ENCODE data around the gene USP31.
"Not testable (repeated sequence)": the region's sequence is repeated elsewhere in the genome, so short reads cannot be mapped to it uniquely, and the experiment has no call there.

Gene USP31

DNA sequence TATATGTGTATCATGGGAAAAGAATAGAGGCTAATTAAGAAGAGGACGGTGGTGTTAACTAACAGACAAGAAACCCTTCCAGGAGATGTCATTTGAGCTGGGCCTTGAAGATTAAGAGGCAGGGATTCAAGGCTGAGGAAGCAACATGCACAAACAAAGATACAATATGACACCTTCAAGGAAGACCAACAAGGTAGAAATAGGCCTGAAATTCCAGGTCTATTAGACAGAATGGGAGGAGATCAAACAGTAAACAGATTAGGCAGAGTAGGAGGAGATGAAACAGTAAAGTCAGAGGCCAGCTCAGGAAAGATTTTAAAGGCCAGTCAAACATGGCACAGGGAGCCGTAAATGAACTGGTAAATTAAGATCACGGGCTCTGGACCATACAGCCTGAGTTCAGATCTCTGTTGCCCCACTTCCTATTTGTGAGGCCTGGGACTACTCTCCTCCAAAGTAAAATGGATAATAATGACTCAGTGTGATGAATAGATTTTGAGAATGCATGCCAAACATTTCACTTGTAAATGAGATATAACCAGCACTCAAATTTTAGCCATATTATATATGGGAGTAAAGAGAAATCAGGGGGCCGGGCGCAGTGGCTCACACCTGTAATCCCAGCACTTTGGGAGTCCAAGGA is 38.9 kb downstream of the USP31 start:
- H3K9ac ChIP-seq (ENCODE audit: low read depth, low read length): no peak overlapping the region

DNA sequence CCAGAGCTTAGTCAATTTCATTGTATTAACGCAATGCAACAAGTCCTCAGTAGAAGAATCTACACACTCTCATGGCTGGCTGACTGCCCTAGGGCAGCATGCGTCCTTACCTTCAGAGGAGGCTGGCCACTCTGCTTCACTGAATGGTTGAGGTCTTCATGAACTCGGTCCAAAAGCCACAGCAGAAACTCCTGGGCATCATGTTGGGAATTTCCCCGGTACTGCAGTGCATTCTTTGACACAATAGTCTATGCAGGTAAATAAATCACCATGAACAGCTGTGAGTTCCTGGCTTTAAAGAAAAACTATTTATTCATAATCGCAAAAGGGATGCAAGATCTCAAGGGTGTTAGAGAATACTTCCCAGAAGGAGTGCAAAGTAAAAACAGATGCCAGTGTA is 41.3 kb downstream of the USP31 start:
- Histone ChIP-seq H3K4me1 (ENCODE audit: control insufficient read depth, insufficient read depth, low read length) (no peaks in the 10 kb centered on the region), H3K36me3 (ENCODE audit: insufficient read depth, low read length) (no peaks in the 10 kb centered on the region), H3K9me3 (replicated peaks; ENCODE audit: low read length) (no peaks in the 10 kb centered on the region), H3K27me3 (ENCODE audit: control insufficient read depth, insufficient read depth, low read length) (no peaks in the 10 kb centered on the region), H3K4me2 (ENCODE audit: low read length) (no peak overlapping the region), H3K4me3 (ENCODE audit: low read length) (no peak overlapping the region), H3K9ac (ENCODE audit: low read depth, low read length) (no peak overlapping the region)

More for the DNA sequence above, 38.9 kb downstream of the USP31 start:
- no peak overlapping the region for H3K4me2 ChIP-seq (ENCODE audit: low read length)
- H3K36me3 ChIP-seq (ENCODE audit: insufficient read depth, low read length): no peaks in the 10 kb centered on the region
- no peaks in the 10 kb centered on the region for H3K4me1 ChIP-seq (ENCODE audit: control insufficient read depth, insufficient read depth, low read length)
- no peaks in the 10 kb centered on the region for H3K9me3 ChIP-seq (replicated peaks; ENCODE audit: low read length)
- H3K4me3 ChIP-seq (ENCODE audit: low read length): no peak overlapping the region
- no peaks in the 10 kb centered on the region for H3K27me3 ChIP-seq (ENCODE audit: control insufficient read depth, insufficient read depth, low read length)

DNA sequence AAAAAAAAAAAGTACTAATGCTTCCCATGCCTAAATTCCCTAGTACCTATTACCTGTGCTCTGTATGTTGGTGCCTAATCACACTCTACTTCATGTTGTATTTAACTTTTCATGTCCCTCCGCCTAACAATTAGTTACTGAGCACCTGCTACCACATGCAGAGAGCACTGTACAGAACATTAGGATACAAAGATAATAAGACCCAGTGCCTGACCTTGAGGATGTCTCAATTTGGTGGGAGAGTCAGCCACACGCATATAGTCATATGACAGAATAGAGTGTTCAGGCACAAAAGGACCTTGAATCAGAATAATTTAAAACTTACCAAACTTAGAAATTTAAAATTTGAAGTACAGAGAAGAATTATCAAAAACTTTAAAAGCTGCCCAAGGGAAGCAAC is 42.1 kb downstream of the USP31 start:
- Histone ChIP-seq H3K27me3 (ENCODE audit: control insufficient read depth, insufficient read depth, low read length) (no peaks in the 10 kb centered on the region), H3K9me3 (replicated peaks; ENCODE audit: low read length) (no peaks in the 10 kb centered on the region), H3K4me2 (ENCODE audit: low read length) (no peak overlapping the region), H3K4me1 (ENCODE audit: control insufficient read depth, insufficient read depth, low read length) (no peaks in the 10 kb centered on the region), H3K4me3 (ENCODE audit: low read length) (no peak overlapping the region), H3K9ac (ENCODE audit: low read depth, low read length) (no peak overlapping the region), H3K36me3 (ENCODE audit: insufficient read depth, low read length) (no peaks in the 10 kb centered on the region)

DNA sequence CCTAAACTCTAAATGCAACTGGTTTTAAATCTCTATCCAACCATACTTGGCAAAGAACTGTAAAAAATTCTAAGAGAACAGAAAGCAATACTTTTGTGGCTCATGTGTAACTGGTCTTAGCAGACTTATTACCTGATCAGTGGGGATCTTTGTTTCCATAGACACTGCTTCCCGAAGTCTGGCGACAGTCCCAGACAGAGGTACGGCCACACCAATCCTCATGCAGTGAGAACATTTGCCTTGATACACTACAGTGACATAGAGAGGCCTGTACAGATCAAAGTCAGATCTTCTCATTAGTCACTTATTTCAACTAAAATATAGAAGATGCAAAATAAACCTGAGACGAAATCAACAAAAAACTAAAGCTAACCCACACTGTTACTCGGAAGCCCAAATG is 43.9 kb downstream of the USP31 start:
- Histone ChIP-seq H3K9ac (ENCODE audit: low read depth, low read length) (no peak overlapping the region), H3K9me3 (replicated peaks; ENCODE audit: low read length) (no peaks in the 10 kb centered on the region), H3K4me1 (ENCODE audit: control insufficient read depth, insufficient read depth, low read length) (no peaks in the 10 kb centered on the region), H3K27me3 (ENCODE audit: control insufficient read depth, insufficient read depth, low read length) (no peaks in the 10 kb centered on the region), H3K36me3 (ENCODE audit: insufficient read depth, low read length) (peaks cover 9% of the 10 kb centered on the region), H3K4me3 (ENCODE audit: low read length) (no peak overlapping the region), H3K4me2 (ENCODE audit: low read length) (no peak overlapping the region)

DNA sequence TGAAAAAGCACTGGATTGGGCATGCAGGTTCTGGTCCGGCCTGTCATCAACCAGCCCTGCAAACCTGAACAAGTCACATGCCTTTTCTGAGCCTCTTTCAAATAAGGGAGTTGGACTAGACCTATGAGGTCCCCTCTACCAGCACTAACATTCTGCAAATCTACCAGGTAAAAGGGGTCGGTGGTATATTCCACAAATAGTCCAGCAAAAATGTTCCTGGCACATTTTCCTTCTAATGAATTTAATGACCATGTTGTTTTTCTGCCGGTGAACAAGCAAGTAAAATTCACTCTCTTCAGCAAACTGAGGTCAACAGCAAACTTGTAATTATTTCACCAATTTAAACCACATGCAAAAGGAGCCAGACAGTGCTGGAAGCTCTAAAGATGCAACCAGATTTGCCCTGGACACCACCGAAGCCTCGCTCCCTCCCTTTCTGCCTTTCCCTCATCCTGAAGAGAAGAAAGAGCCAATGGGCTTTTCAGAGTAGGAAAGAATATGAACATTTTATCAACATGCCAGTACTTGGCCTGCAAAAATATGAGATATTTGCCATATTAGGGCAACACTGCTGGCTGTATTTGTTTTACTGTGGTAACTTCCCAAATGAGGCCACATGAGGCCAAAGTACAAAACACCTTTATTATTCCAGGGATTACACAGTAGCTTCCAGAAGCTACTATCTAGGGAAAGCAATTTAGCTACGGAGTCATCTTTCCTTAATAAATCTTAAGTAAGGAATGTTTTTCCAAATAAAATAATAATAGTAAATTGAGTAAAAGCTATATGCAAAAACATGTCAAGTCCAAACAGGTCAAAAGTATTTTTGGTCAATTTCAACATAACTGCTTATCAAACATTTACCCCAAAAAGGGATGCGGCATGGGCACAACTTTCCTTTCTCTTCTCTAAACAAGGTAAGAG is 45.0 kb downstream of the USP31 start:
- no peaks in the 10 kb centered on the region for H3K9me3 ChIP-seq (replicated peaks; ENCODE audit: low read length)
- H3K4me1 ChIP-seq (ENCODE audit: control insufficient read depth, insufficient read depth, low read length): no peaks in the 10 kb centered on the region
- no peak overlapping the region for H3K9ac ChIP-seq (ENCODE audit: low read depth, low read length)
- peaks cover 9% of the 10 kb centered on the region for H3K36me3 ChIP-seq (ENCODE audit: insufficient read depth, low read length)
- H3K4me3 ChIP-seq (ENCODE audit: low read length): no peak overlapping the region
- H3K4me2 ChIP-seq (ENCODE audit: low read length): no peak overlapping the region
- no peaks in the 10 kb centered on the region for H3K27me3 ChIP-seq (ENCODE audit: control insufficient read depth, insufficient read depth, low read length)

DNA sequence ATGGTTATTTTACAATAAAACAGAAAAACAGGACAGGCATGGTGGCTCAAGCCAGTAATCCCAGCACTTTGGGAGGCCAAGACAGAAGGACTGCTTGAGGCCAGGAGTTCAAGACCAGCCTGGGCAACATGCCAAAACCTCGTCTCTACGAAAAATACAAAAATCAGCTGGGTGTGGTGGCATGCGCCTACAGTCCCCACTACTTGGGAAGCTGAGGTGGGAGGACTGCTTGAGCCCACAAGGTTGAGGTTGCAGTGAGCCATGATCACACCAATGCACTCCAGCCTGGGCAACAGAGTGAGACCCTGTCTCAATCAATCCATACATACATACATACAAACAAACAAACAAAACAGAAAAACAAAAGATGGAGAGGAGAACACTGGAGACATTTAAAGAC is 45.6 kb downstream of the USP31 start:
- H3K9me3 ChIP-seq (replicated peaks; ENCODE audit: low read length): no peaks in the 10 kb centered on the region
- peaks cover 9% of the 10 kb centered on the region for H3K36me3 ChIP-seq (ENCODE audit: insufficient read depth, low read length)
- no peak overlapping the region for H3K4me3 ChIP-seq (ENCODE audit: low read length)
- no peaks in the 10 kb centered on the region for H3K27me3 ChIP-seq (ENCODE audit: control insufficient read depth, insufficient read depth, low read length)
- no peak overlapping the region for H3K4me2 ChIP-seq (ENCODE audit: low read length)
- no peaks in the 10 kb centered on the region for H3K4me1 ChIP-seq (ENCODE audit: control insufficient read depth, insufficient read depth, low read length)
- no peak overlapping the region for H3K9ac ChIP-seq (ENCODE audit: low read depth, low read length)

DNA sequence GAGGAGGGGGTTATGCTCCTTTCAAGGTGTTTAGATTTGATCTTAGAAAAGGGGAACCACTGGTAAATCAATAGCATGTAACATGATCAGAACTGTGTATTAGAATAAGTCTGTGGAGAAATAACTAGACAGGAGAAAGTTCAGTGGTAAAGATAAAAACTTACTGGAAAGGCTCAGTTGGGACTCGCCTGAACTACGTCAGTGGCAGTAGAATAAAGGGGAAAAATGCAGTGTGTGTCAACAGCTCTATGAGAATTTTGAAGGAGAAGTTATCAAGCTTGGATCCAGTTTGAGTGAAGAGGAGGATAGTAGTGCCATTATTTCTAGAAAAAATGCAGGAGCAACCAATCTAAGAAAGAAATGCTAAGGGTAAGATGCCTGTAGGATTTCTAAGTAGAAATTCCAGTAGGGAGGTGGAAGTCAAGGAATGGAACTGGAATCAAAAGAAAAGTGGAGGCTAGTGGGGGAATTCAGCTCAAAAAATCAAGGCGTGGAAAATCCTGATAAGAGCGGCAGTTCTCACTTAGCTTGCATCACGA is 48.2 kb downstream of the USP31 start:
- Histone ChIP-seq H3K4me3 (ENCODE audit: low read length) (no peak overlapping the region), H3K9me3 (replicated peaks; ENCODE audit: low read length) (no peaks in the 10 kb centered on the region), H3K4me1 (ENCODE audit: control insufficient read depth, insufficient read depth, low read length) (no peaks in the 10 kb centered on the region), H3K9ac (ENCODE audit: low read depth, low read length) (no peak overlapping the region), H3K27me3 (ENCODE audit: control insufficient read depth, insufficient read depth, low read length) (no peaks in the 10 kb centered on the region), H3K36me3 (ENCODE audit: insufficient read depth, low read length) (peaks cover 9% of the 10 kb centered on the region), H3K4me2 (ENCODE audit: low read length) (no peak overlapping the region)

DNA sequence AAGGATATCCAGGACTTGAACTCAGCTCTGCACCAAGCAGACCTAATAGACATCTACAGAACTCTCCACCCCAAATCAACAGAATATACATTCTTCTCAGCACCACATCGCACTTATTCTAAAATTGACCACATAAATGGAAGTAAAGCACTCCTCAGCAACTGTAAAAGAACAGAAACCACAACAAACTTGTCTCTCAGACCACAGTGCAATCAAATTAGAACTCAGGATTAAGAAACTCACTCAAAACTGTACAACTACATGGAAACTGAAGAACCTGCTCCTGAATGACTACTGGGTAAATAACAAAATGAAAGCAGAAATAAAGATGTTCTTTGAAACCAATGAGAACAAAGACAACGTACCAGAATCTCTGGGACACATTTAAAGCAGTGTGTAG is 52.8 kb downstream of the USP31 start:
- H3K4me3 ChIP-seq (ENCODE audit: low read length); H3K4me1 ChIP-seq (ENCODE audit: control insufficient read depth, insufficient read depth, low read length); H3K9me3 ChIP-seq (replicated peaks; ENCODE audit: low read length); H3K4me2 ChIP-seq (ENCODE audit: low read length); H3K27me3 ChIP-seq (ENCODE audit: control insufficient read depth, insufficient read depth, low read length); H3K9ac ChIP-seq (ENCODE audit: low read depth, low read length): not testable (repeated sequence)
- H3K36me3 ChIP-seq (ENCODE audit: insufficient read depth, low read length): peaks cover 11% of the 10 kb centered on the region

DNA sequence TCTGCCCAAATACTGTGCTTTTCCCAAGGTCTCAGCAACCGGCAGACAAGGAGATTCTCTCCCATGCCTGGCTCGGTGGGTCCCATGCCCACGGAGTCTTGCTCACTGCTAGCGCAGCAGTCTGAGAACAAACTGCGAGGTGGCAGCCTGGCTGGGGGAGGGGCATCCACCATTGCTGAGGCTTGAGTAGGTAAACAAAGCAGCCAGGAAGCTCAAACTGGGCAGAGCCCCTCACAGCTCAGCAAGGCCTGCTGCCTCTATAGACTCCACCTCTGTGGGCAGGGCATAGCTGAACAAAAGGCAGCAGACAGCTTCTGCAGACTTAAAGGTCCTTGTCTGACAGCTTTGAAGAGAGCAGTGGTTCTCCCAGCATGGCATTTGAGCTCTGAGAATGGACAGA is 55.1 kb downstream of the USP31 start:
- not testable (repeated sequence) for H3K4me3 ChIP-seq (ENCODE audit: low read length); H3K9ac ChIP-seq (ENCODE audit: low read depth, low read length); H3K9me3 ChIP-seq (replicated peaks; ENCODE audit: low read length); H3K27me3 ChIP-seq (ENCODE audit: control insufficient read depth, insufficient read depth, low read length); H3K4me1 ChIP-seq (ENCODE audit: control insufficient read depth, insufficient read depth, low read length); H3K4me2 ChIP-seq (ENCODE audit: low read length); H3K36me3 ChIP-seq (ENCODE audit: insufficient read depth, low read length)

DNA sequence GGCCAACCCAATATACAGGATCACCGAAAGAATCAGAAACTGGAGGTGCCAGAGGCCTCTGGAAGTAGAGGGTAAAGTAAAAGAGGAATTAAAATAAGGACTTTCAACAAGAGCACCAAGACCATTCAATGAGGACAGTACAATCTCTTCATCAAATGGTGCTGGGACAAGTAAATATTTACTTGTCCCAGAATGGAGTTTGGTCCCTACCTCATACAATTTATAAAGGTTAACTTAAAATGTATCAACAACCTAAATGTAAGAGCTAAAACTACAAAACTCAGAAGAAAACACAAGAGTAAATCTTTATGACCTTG is 56.5 kb downstream of the USP31 start:
- H3K36me3 ChIP-seq (ENCODE audit: insufficient read depth, low read length): peaks cover 12% of the 10 kb centered on the region
- no peak overlapping the region for H3K4me2 ChIP-seq (ENCODE audit: low read length)
- H3K9ac ChIP-seq (ENCODE audit: low read depth, low read length): no peak overlapping the region
- no peaks in the 10 kb centered on the region for H3K4me1 ChIP-seq (ENCODE audit: control insufficient read depth, insufficient read depth, low read length)
- no peaks in the 10 kb centered on the region for H3K9me3 ChIP-seq (replicated peaks; ENCODE audit: low read length)
- H3K4me3 ChIP-seq (ENCODE audit: low read length): no peak overlapping the region
- no peaks in the 10 kb centered on the region for H3K27me3 ChIP-seq (ENCODE audit: control insufficient read depth, insufficient read depth, low read length)

DNA sequence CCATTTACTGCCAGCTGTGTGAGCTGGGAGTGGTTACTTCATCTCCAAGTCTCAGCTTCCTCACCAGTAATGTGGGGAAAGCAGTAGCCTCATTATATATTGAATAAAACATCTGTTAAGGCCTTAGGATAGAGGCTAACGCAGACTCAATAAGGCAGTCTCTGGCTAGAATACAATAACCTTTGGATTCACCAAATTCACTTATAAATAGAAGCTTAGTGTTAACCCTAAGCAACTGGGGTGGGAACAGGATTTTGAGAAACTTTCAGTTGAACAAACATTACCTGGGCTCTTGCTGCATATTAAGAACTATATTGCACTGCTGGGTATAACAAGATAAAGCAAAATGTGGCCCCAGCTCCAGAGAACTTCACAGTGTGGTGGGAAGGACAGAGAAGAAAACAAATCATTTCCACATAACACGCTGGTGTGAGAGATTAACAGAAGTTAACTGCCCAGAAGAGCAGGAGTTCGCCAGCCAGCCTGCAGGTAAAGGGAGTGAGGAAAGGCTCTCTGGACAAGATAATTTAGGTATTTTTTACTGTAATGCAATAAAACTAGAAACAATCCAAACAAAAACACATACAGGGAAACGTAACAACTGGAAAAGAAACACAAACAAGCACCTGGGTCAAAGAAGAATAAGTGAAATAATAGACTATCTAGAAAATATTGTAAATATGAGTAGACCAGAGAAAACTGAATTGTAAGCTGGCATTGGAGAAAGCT is 57.0 kb downstream of the USP31 start:
- peaks cover 12% of the 10 kb centered on the region for H3K36me3 ChIP-seq (ENCODE audit: insufficient read depth, low read length)
- no peaks in the 10 kb centered on the region for H3K4me1 ChIP-seq (ENCODE audit: control insufficient read depth, insufficient read depth, low read length)
- no peak overlapping the region for H3K4me3 ChIP-seq (ENCODE audit: low read length)
- H3K4me2 ChIP-seq (ENCODE audit: low read length): no peak overlapping the region
- no peaks in the 10 kb centered on the region for H3K9me3 ChIP-seq (replicated peaks; ENCODE audit: low read length)
- no peak overlapping the region for H3K9ac ChIP-seq (ENCODE audit: low read depth, low read length)
- no peaks in the 10 kb centered on the region for H3K27me3 ChIP-seq (ENCODE audit: control insufficient read depth, insufficient read depth, low read length)

Measured in skeletal muscle satellite cell (primary cell).